ENCODE data around the gene GARIN5B.

Gene GARIN5B

DNA sequence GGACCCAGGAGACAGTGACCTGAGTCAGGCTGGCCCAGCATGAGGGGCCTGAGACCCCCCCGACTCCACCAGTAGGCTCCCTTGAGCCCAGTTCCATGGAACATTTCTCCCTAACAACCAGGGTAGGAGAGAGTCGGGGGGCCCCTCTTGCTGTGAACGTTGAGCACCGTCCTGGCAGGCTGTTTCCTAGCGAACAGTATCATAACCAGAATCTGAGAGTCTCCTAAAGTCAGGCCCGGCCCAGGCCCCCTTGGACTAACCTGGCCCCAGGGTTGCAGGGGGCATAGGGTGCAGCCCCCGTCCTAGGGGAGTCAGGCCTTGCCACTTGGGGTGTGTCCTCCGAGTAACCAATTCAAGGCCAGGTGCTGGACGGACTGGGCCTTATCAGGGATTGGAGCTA, 51.7 kb downstream of the GARIN5B start:
- Histone ChIP-seq H3K36me3 (ENCODE audit: insufficient read depth, low read length) (peaks cover 35% of the 10 kb centered on the region), H3K4me3 (ENCODE audit: low read length) (no peak overlapping the region), H3K4me1 (ENCODE audit: insufficient read depth, low read length) (no peaks in the 10 kb centered on the region), H3K9ac (ENCODE audit: low read depth, low read length) (no peak overlapping the region), H3K9me3 (ENCODE audit: insufficient read depth, low read depth, low read length) (no peaks in the 10 kb centered on the region), H3K27me3 (ENCODE audit: insufficient read depth, low read length) (no peaks in the 10 kb centered on the region), H3K27ac (ENCODE audit: low read depth, low read length) (no peak overlapping the region)
- 88% methylated on average over 9 of the region's 9 CpGs for WGBS

DNA sequence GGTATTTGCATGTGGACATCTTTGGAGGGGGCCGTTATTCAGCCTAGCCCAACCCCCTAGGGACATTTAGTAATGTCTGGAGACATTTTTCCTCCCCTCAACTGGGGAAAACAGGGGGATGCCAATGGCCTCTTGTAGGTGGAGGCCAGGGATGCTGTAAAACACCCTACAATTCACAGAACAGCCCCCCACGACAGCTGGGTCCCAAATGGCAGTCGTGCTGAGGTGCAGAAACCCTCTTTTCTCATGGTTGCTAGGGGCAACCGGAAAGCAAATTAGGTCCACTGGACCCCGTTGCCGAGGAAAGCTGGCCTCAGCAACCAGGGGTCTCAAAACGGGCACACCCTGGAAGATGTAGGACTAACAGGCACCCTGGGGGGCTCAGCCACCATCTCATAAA, 52.6 kb downstream of the GARIN5B start:
- no peak overlapping the region for H3K4me3 ChIP-seq (ENCODE audit: low read length)
- H3K4me1 ChIP-seq (ENCODE audit: insufficient read depth, low read length): no peaks in the 10 kb centered on the region
- H3K27me3 ChIP-seq (ENCODE audit: insufficient read depth, low read length): no peaks in the 10 kb centered on the region
- no peak overlapping the region for H3K27ac ChIP-seq (ENCODE audit: low read depth, low read length)
- H3K36me3 ChIP-seq (ENCODE audit: insufficient read depth, low read length): peaks cover 43% of the 10 kb centered on the region
- H3K9ac ChIP-seq (ENCODE audit: low read depth, low read length): no peak overlapping the region
- H3K9me3 ChIP-seq (ENCODE audit: insufficient read depth, low read depth, low read length): no peaks in the 10 kb centered on the region
- WGBS: 93% methylated on average over 7 of the region's 7 CpGs

- no peak overlapping the region for H3K4me3 ChIP-seq (ENCODE audit: low read length)
- 93% methylated on average over 5 of the region's 5 CpGs for WGBS
- no peak overlapping the region for H3K9ac ChIP-seq (ENCODE audit: low read depth, low read length)
- H3K36me3 ChIP-seq (ENCODE audit: insufficient read depth, low read length): peaks cover 50% of the 10 kb centered on the region
- H3K27me3 ChIP-seq (ENCODE audit: insufficient read depth, low read length): no peaks in the 10 kb centered on the region
- H3K4me1 ChIP-seq (ENCODE audit: insufficient read depth, low read length): no peaks in the 10 kb centered on the region; the same call in 1 of the 2 replicates
- no peak overlapping the region for H3K27ac ChIP-seq (ENCODE audit: low read depth, low read length)
- H3K9me3 ChIP-seq (ENCODE audit: insufficient read depth, low read depth, low read length): no peaks in the 10 kb centered on the region
Measured at GRCh38 chr19:55309448-55309847, 53.6 kb downstream of the GARIN5B start.

DNA sequence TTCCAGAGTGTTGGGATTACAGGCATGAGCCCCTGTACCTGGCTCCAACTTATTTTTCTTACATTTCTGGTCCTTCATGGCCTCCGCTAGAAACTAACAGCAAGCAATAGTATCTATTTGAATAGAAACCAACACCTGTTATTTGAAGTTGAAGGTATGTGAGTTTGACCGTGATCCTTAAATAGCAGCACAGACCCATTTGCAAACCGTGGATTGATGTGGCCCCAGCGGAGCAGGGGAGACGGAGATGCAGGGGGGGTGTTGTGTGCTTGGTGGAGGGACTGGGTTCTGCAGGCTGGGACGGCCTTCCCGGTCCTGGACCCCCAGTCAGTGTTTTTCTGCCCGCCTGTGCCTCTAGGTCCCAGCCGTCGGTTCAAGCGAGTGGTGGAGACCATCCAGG, 54.8 kb downstream of the GARIN5B start:
- no peak overlapping the region for H3K9ac ChIP-seq (ENCODE audit: low read depth, low read length)
- H3K9me3 ChIP-seq (ENCODE audit: insufficient read depth, low read depth, low read length): no peaks in the 10 kb centered on the region
- no peaks in the 10 kb centered on the region; the same call in 1 of the 2 replicates for H3K4me1 ChIP-seq (ENCODE audit: insufficient read depth, low read length)
- 93% methylated on average over 10 of the region's 11 CpGs for WGBS
- no peak overlapping the region for H3K27ac ChIP-seq (ENCODE audit: low read depth, low read length)
- no peaks in the 10 kb centered on the region for H3K27me3 ChIP-seq (ENCODE audit: insufficient read depth, low read length)
- H3K36me3 ChIP-seq (ENCODE audit: insufficient read depth, low read length): peaks cover 60% of the 10 kb centered on the region
- no peak overlapping the region for H3K4me3 ChIP-seq (ENCODE audit: low read length)

DNA sequence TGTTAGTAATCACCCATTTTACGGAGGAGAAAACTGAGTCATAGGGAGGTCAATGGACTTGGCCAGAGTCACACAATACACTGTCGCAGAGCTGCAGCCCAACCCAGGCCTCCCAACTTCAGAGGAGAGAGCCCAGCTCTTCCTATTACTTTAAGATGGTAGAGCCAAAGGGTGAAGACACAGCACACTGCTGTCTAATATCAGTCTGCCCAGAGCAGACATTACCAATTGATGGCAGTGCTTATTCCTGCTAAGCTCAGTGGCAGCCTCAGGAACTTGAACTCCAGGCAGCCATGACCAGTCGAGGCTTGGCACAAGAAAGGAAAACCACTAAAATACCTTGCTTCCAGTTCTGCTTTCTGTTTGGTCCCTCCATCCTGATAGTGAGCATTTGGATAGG, 56.3 kb downstream of the GARIN5B start:
- WGBS: 93% methylated on average over 3 of the region's 3 CpGs
- Histone ChIP-seq H3K4me3 (ENCODE audit: low read length) (no peak overlapping the region), H3K36me3 (ENCODE audit: insufficient read depth, low read length) (peaks cover 68% of the 10 kb centered on the region), H3K4me1 (ENCODE audit: insufficient read depth, low read length) (no peaks in the 10 kb centered on the region; the same call in 1 of the 2 replicates), H3K9me3 (ENCODE audit: insufficient read depth, low read depth, low read length) (no peaks in the 10 kb centered on the region), H3K27me3 (ENCODE audit: insufficient read depth, low read length) (no peaks in the 10 kb centered on the region), H3K27ac (ENCODE audit: low read depth, low read length) (no peak overlapping the region), H3K9ac (ENCODE audit: low read depth, low read length) (no peak overlapping the region)

DNA sequence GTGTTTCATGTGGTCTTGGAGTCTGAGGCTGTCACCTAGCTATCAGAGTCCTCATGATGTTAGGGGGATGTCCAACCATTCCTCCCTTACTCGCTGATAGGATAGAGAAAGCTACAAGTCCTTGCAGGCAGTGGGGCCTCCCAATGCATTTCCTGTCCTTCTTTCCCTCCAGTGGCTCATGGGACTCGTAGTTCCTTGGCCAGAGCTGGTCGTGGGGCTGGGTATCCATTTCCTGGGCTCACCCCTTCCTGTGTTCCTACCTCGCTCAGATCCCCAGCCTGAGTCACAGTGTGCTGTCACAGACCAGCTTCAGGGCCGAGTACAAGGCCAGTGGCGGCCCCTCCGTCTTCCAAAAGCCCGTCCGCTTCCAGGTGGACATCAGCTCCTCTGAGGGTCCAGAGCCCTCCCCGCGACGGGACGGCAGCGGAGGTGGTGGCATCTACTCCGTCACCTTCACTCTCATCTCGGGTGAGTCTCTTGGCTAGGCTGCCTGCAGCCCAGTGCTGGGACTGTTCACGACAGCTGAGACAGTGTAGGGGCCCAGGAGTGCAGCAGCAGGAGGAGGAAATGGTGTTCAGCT, 57.0 kb downstream of the GARIN5B start:
- H3K9me3 ChIP-seq (ENCODE audit: insufficient read depth, low read depth, low read length): no peaks in the 10 kb centered on the region
- H3K27me3 ChIP-seq (ENCODE audit: insufficient read depth, low read length): no peaks in the 10 kb centered on the region
- no peak overlapping the region for H3K4me3 ChIP-seq (ENCODE audit: low read length)
- WGBS: 94% methylated on average over 17 of the region's 17 CpGs
- no peak overlapping the region for H3K9ac ChIP-seq (ENCODE audit: low read depth, low read length)
- H3K27ac ChIP-seq (ENCODE audit: low read depth, low read length): no peak overlapping the region
- H3K4me1 ChIP-seq (ENCODE audit: insufficient read depth, low read length): peaks cover 6% of the 10 kb centered on the region
- H3K36me3 ChIP-seq (ENCODE audit: insufficient read depth, low read length): peaks cover 68% of the 10 kb centered on the region

DNA sequence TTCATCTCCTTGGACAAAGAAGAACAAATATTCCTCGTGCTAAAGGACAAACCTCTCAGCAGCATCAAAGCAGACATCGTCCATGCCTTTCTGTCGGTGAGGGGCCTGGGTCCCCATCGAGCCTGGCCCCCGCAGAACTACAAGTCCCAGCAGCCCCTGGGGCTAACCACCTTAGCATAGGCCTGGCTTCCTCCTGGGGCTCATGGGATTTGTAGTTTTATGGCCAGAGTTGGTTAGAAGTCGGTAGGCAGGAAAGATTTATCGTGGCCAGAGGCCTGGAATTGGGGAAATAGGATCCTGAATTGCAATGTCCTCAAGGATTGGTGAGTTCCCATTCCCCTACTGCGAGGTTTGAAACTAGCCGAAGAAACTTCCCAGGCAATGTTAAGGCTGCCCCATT, 57.6 kb downstream of the GARIN5B start:
- H3K27me3 ChIP-seq (ENCODE audit: insufficient read depth, low read length): no peaks in the 10 kb centered on the region
- no peak overlapping the region for H3K27ac ChIP-seq (ENCODE audit: low read depth, low read length)
- no peak overlapping the region for H3K4me3 ChIP-seq (ENCODE audit: low read length)
- WGBS: 92% methylated on average over 9 of the region's 9 CpGs
- H3K4me1 ChIP-seq (ENCODE audit: insufficient read depth, low read length): peaks cover 9% of the 10 kb centered on the region
- no peak overlapping the region for H3K9ac ChIP-seq (ENCODE audit: low read depth, low read length)
- H3K36me3 ChIP-seq (ENCODE audit: insufficient read depth, low read length): peaks cover 70% of the 10 kb centered on the region
- no peaks in the 10 kb centered on the region for H3K9me3 ChIP-seq (ENCODE audit: insufficient read depth, low read depth, low read length)

DNA sequence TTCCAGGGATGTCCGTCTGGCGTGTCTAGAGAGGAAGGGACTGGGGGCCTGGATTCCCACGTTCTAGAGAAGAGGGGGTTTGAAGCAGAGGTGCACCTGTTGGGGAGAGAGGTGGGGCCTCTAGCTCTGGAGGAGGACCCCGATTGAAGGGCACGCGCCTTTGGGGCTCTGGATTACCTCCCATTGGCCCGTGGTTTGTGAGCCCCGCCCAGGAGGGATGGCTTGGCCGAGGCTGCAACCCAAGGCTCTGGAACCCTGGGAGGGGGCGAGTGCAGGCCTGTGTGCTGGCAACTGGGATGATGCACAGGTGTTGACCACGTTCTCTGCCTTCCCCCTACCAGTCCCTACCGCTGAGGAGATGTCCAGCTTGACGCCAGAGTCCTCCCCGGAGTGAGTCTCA, 58.1 kb downstream of the GARIN5B start:
- no peak overlapping the region for H3K27ac ChIP-seq (ENCODE audit: low read depth, low read length)
- H3K27me3 ChIP-seq (ENCODE audit: insufficient read depth, low read length): no peaks in the 10 kb centered on the region
- H3K9ac ChIP-seq (ENCODE audit: low read depth, low read length): no peak overlapping the region
- no peak overlapping the region for H3K4me3 ChIP-seq (ENCODE audit: low read length)
- peaks cover 9% of the 10 kb centered on the region for H3K4me1 ChIP-seq (ENCODE audit: insufficient read depth, low read length)
- WGBS: 89% methylated on average over 14 of the region's 14 CpGs
- H3K9me3 ChIP-seq (ENCODE audit: insufficient read depth, low read depth, low read length): no peaks in the 10 kb centered on the region
- peaks cover 67% of the 10 kb centered on the region for H3K36me3 ChIP-seq (ENCODE audit: insufficient read depth, low read length)

Measured in HUES64 (cell line).